Gastrocnemius medialis (tissue), 4 donors: Measurements from ENCODE around the gene TH.

ENCODE experiments used
- POLR2A ChIP-seq, 2 donors: fragments of 450-650 bp; IDR thresholded peaks; one replicate each; pipeline ENCODE4 v1.6.1; 2017; ENCODE audit warnings: antibody characterized with exemption in 2 of 2, mild to moderate bottlenecking in 2 of 2, moderate library complexity in 2 of 2
- TF ChIP-seq, protein P1 (sequence below), 5 experiments: fragments of 450-650 bp in 3 of 5; fragments of 200-600 bp in 2 of 5; sonication (generic) in 2 of 5; IDR thresholded peaks in 4 of 5; conservative IDR thresholded peaks in 1 of 5; 1 replicate in 4 of 5; 2 replicates in 1 of 5; pipeline ENCODE4 v1.5.1; 2016 to 2019; ENCODE audit warnings: antibody characterized with exemption in 5 of 5, mild to moderate bottlenecking in 3 of 5, moderate library complexity in 3 of 5

DNA sequence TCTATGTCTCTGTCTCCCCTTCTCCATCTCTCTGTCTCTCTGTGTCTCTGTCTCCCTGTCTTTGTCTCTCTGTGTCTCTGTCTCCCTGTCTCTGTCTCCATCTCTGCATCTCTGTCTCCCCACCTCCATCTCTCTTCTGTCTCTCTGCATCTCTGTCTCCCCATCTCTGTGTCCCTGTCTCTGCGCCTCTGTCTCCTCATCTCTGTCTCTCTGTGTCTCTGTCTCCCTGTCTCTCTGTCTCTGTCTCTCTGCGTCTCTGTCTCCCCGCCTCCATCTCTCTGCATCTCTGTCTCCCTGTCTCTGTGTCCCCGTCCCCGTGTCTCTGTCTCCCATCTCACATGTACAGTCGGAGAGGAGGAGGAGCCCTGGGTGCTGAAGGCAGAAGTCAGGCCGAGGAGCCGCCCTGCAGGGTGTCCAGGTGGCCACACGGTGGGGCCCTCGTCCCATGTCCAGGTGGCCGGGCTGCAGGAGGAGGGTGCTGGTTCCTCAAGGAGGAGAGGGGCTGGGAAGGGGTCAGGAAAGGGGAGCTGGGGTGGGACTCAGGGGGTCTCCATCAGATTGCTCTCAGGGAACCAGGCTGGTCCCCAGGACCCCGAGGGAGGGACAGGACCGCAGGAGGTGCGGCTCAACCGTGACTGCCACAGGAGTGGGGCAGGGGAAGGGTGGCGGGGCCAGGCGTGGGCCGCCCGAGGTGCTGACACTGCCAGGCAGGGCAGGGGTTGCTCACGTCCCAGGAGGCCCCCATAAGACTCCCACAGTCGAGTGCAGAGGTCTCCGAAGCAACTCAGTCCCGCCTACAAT, 25.6 kb upstream of the TH start:
- TF ChIP-seq, protein P1, sequence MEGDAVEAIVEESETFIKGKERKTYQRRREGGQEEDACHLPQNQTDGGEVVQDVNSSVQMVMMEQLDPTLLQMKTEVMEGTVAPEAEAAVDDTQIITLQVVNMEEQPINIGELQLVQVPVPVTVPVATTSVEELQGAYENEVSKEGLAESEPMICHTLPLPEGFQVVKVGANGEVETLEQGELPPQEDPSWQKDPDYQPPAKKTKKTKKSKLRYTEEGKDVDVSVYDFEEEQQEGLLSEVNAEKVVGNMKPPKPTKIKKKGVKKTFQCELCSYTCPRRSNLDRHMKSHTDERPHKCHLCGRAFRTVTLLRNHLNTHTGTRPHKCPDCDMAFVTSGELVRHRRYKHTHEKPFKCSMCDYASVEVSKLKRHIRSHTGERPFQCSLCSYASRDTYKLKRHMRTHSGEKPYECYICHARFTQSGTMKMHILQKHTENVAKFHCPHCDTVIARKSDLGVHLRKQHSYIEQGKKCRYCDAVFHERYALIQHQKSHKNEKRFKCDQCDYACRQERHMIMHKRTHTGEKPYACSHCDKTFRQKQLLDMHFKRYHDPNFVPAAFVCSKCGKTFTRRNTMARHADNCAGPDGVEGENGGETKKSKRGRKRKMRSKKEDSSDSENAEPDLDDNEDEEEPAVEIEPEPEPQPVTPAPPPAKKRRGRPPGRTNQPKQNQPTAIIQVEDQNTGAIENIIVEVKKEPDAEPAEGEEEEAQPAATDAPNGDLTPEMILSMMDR (IDR thresholded peaks at IDR 0.05 in 4 of 5, conservative IDR thresholded peaks at IDR 0.05 in 1 of 5): peak; percentile 29 to 70 (median 66)
- TF ChIP-seq POLR2A (IDR thresholded peaks at IDR 0.05): no peak
